Activated CD8-positive, alpha-beta T cell treated with anti-CD3 and anti-CD28 coated beads, Interleukin-2, amount 10 ng/mL, durations not matched to agents 7 days and 5 days (primary cell): Measurements from ENCODE around the gene VAMP3. TPM values are rescaled to one million over a fixed set of nuclear protein-coding genes. Genes with fewer than 3 reads are reported as not detected.

Experiments used
- ATAC-seq: fragments of 150-1000 bp; cut with Tn5 transposase; one replicate; pipeline ENCODE4 v1.10.0; 2021; ENCODE audit warnings: moderate library complexity
- CTCF ChIA-PET: fragments of 350-600 bp; sonication (Branson Sonifier 250); formaldehyde crosslinking; loops from one replicate; lab custom pipeline; 2021; ENCODE audit warnings: antibody characterized with exemption; lab: Charles Lee
- POLR2A ChIA-PET: fragments of 350-600 bp; sonication (Branson Sonifier 250); formaldehyde crosslinking; loops from one replicate; lab custom pipeline; 2021; ENCODE audit warnings: antibody characterized with exemption; lab: Charles Lee
- DNase-seq: peaks from one replicate; pipeline ENCODE4 v3.0.0-alpha.2; 2020
- H3K27ac Mint-ChIP-seq: one replicate; pipeline ENCODE4 v1.8.0; 2021; ENCODE audit warnings: mild to moderate bottlenecking, mixed read lengths
- H3K27me3 Mint-ChIP-seq: one replicate; pipeline ENCODE4 v1.8.0; 2021; ENCODE audit warnings: low read depth, mixed read lengths
- H3K36me3 Mint-ChIP-seq: one replicate; pipeline ENCODE4 v1.8.0; 2021; ENCODE audit warnings: low read depth, mixed read lengths
- H3K4me1 Mint-ChIP-seq: one replicate; pipeline ENCODE4 v1.8.0; 2021; ENCODE audit warnings: low read depth, mixed read lengths
- H3K4me3 Mint-ChIP-seq: one replicate; pipeline ENCODE4 v1.8.0; 2021; ENCODE audit warnings: mild to moderate bottlenecking, mixed read lengths
- H3K9me3 Mint-ChIP-seq: one replicate; pipeline ENCODE4 v1.8.0; 2022; ENCODE audit warnings: mixed read lengths; ENCODE audit not compliant: insufficient read depth
- total RNA-seq, 2 experiments: library from RNA; stranded (reverse); gene quantifications; one replicate each; pipeline ENCODE4 v1.2.3, GENCODE V29; 2021

VAMP3 gene
- total RNA-seq, 2 experiments from 2014 or later = 32.0 to 33.7 TPM

DNA sequence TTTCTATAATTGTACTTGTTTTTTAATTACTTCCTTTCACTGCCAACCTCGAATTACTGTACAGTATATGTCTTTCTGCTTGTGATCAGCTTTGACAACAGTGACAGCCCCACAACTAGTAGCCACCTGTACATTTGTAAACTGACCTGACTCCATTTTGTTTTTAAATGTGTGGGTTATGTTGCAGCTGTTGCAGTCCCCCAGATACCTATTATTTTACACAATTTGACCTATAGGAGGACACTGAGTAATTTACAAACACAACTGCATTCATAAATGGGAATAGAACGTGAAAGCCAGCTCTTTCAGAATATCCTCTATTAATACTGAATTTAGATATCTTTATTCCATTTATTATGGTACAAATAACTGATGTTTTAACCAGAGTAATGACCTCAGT, 2.5 kb upstream of the VAMP3 start:
- Mint-ChIP-seq H3K27ac (no peak overlapping the region), H3K36me3 (peaks cover 9% of the 10 kb centered on the region), H3K4me1 (peaks cover 20% of the 10 kb centered on the region), H3K9me3 (no peaks in the 10 kb centered on the region), H3K4me3 (no peak overlapping the region), H3K27me3 (peaks cover 31% of the 10 kb centered on the region)
- ChIA-PET POLR2A (no interaction called here), CTCF (interaction anchor here (1.8 to 9.9 kb wide), 3 partner anchors 15 to 101 kb away, joined by 6 to 115 read pairs (median 12); no protein-coding TSS in a partner anchor)
- DNase-seq (no peak), ATAC-seq (no peak)

DNA sequence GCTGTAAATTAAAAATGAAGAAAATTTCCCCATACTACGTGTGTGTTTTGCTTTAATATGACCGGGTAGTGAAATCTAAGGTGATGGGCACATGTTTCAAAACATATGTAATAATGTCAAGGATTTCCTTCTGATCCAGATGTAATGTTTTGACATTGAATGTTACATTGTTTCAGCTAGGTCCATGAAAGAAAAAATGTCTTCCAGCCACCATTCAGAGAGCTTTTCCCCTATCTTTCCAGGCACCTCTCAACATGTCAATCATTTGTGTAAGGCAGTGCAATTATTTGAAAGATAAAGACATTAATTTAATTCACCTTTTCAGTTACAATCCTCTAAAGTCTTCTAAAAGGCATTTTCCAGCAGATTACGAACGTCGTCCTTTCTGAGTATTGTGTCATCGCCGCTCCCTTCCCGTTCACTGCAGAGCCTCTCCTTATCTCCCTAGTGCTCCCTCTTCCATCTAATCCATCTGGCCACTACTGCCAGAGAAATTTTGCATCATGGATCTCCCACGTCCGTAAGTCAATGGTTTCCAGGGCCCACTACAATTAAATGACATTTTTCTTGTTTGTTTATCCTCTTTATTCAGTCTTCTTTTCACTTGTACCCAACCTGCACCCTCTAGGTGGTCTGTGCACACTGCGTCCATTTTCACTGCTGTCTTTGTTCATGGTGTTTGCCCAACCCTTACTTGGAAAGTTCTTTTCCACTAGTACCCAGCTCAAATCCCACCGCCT, 1.3 kb upstream of the VAMP3 start:
- ATAC-seq = no peak
- Mint-ChIP-seq H3K9me3 (no peaks in the 10 kb centered on the region), H3K4me3 (no peak overlapping the region)

DNA sequence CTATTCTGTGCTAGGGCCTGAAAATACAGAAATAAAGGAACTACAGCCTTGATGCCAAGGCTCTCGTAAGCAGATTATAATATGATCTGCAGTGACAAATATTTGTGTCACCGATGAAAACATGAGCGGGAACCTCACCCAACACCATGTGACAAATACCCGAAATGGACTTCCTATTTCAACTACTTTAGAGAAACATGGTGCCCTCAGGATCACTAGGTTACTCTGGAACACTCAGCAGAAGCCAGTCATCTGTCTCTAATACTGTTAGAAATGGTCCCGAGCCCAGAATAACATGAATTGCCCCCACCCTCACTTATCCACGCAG, 463 bp upstream of the VAMP3 start:
- peaks cover 29% of the 10 kb centered on the region for H3K4me1 Mint-ChIP-seq
- H3K27me3 Mint-ChIP-seq = peaks cover 26% of the 10 kb centered on the region
- peak overlapping the region; percentile 79 for H3K4me3 Mint-ChIP-seq
- ATAC-seq (no peak), DNase-seq (no peak)
- H3K9me3 Mint-ChIP-seq = no peaks in the 10 kb centered on the region
- POLR2A ChIA-PET = interaction anchor here (0.5 kb wide), 1 partner anchor 137 kb away, joined by 3 read pairs; no protein-coding TSS in a partner anchor
- peaks cover 18% of the 10 kb centered on the region for H3K36me3 Mint-ChIP-seq
- CTCF ChIA-PET = interaction anchor here (1.1 to 1.3 kb wide), 2 partner anchors 18 to 45 kb away, joined by 3 to 5 read pairs; no protein-coding TSS in a partner anchor
- peak overlapping the region; percentile 81 for H3K27ac Mint-ChIP-seq

More for the DNA sequence above, 1.3 kb upstream of the VAMP3 start:
- no peak for DNase-seq
- H3K27me3 Mint-ChIP-seq = peaks cover 28% of the 10 kb centered on the region
- peaks cover 27% of the 10 kb centered on the region for H3K4me1 Mint-ChIP-seq
- CTCF ChIA-PET = interaction anchor here (1.8 to 9.9 kb wide), 3 partner anchors 17 to 102 kb away, joined by 6 to 115 read pairs (median 12); no protein-coding TSS in a partner anchor
- H3K27ac Mint-ChIP-seq = no peak overlapping the region
- POLR2A ChIA-PET = no interaction called here
- peaks cover 15% of the 10 kb centered on the region for H3K36me3 Mint-ChIP-seq

DNA sequence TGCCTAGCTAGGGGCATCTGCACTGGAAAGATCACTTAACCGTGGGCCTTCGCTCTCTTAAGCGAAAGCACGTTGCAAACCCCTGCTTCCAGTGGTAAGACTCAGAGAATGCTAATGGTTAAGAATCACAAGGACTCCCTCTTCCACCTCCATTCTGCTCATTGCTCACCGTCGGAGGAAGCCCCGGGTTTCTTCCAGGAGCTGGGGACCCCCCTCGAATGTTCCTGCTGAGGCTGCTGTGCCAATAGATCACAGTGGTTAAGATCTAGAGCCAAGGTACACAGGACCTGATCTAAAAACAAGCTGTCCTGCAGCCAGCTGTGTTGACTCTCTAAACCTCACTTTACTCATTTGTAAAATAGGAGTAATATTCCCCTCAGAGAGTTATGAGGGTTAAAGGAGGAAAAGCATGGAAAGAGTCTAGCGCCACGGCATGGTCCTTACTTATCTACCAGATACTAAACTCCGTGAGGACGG, 765 bp downstream of the VAMP3 start:
- H3K9me3 Mint-ChIP-seq = no peaks in the 10 kb centered on the region
- no peak for ATAC-seq
- H3K27ac Mint-ChIP-seq = peak overlapping the region; percentile 84
- no peak for DNase-seq
- H3K36me3 Mint-ChIP-seq = peaks cover 27% of the 10 kb centered on the region
- ChIA-PET CTCF (interaction anchor here (0.6 to 1.3 kb wide), 4 partner anchors 9 to 104 kb away, joined by 3 to 5 read pairs (median 3); no protein-coding TSS in a partner anchor), POLR2A (interaction anchor here (0.6 to 1.5 kb wide), 3 partner anchors 9 to 148 kb away, joined by 3 to 7 read pairs (median 4); no protein-coding TSS in a partner anchor)
- H3K27me3 Mint-ChIP-seq = peaks cover 20% of the 10 kb centered on the region
- H3K4me1 Mint-ChIP-seq = peaks cover 29% of the 10 kb centered on the region
- H3K4me3 Mint-ChIP-seq = peak overlapping the region; percentile 83

DNA sequence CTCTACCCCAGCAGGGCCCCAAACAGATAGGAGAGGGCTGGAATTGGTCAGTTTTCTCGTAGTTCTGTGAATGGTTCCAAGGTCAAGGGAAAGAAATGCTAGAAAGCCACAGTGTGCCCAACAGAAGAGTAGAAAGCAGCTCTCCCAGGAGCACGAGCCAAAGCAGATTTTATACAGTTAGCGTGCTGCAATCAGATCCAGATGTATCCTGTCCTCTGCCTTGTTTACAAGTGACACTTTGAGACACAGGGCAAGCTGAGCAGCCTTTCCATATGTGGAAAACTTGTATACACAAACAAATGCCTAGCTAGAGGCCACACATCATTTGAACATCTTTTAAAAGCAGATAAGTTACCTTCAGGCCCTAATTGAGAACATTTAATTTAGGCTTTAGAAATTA, 6.5 kb downstream of the VAMP3 start:
- no peak overlapping the region for H3K4me3 Mint-ChIP-seq
- H3K36me3 Mint-ChIP-seq = peaks cover 45% of the 10 kb centered on the region
- H3K9me3 Mint-ChIP-seq = no peaks in the 10 kb centered on the region
- ATAC-seq = no peak
- ChIA-PET POLR2A (no interaction called here), CTCF (no interaction called here)
- H3K4me1 Mint-ChIP-seq = peaks cover 38% of the 10 kb centered on the region
- no peak overlapping the region for H3K27ac Mint-ChIP-seq
- no peak for DNase-seq
- no peaks in the 10 kb centered on the region for H3K27me3 Mint-ChIP-seq

DNA sequence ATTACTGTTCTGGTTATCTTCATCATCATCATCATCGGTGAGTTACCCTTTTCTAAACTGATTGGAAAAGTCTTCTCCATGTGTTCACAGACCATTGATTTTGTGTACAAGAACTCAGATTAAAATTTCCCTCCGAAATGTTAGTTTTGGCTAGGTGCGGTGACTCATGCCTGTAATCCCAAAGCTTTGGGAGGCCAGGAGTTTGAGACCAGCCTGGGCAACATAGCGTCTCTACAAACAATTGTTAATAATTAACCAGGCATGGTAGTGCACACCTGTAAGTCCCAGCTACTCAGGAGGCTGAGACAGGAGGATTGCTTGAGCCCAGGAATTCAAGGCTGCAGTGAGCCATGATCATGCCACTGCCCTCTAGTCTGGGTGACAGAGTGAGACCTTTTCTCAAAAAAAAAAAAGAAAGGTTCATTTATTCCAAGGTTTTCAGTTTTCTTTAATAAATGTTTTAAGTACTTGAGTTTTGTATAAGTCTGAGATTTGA, 7.1 kb downstream of the VAMP3 start:
- no peak overlapping the region for H3K4me3 Mint-ChIP-seq
- H3K27ac Mint-ChIP-seq = no peak overlapping the region
- no peaks in the 10 kb centered on the region for H3K27me3 Mint-ChIP-seq
- ChIA-PET CTCF (interaction anchor here (1.1 kb wide), 1 partner anchor 25 kb away, joined by 4 read pairs; no protein-coding TSS in a partner anchor), POLR2A (no interaction called here)
- H3K4me1 Mint-ChIP-seq = peaks cover 38% of the 10 kb centered on the region
- H3K36me3 Mint-ChIP-seq = peaks cover 44% of the 10 kb centered on the region
- DNase-seq = no peak
- ATAC-seq = no peak
- no peaks in the 10 kb centered on the region for H3K9me3 Mint-ChIP-seq

DNA sequence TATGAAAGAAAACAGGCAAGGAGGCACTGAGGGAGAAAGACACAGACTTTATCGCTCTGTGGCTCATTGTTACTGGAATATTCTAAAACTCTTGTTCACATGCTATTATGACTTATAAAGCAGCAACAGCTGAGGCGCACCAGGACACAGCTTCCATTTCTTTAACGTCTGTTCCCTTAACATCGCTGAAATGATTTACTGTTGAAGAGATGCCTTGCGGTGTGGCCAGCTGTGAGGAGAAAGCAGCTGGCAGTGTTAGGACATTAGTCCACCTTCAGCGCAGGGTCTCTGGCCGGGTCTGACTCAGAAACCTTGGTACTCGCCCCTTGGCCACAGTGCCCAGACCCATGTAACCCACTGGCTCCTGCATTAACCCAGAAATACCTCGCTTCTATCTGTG, 9.9 kb downstream of the VAMP3 start:
- Mint-ChIP-seq H3K27me3 (peaks cover 4% of the 10 kb centered on the region), H3K9me3 (no peaks in the 10 kb centered on the region), H3K36me3 (peaks cover 28% of the 10 kb centered on the region), H3K4me1 (peaks cover 29% of the 10 kb centered on the region), H3K4me3 (no peak overlapping the region), H3K27ac (no peak overlapping the region)
- ChIA-PET CTCF (interaction anchor here (0.7 to 1.0 kb wide), 2 partner anchors 10 to 119 kb away, joined by 3 read pairs; partner anchors contain the start of gene VAMP3), POLR2A (interaction anchor here (2.1 kb wide), 1 partner anchor 9 kb away, joined by 7 read pairs; the partner anchor contains the start of gene VAMP3)
- no peak for DNase-seq
- ATAC-seq = no peak

DNA sequence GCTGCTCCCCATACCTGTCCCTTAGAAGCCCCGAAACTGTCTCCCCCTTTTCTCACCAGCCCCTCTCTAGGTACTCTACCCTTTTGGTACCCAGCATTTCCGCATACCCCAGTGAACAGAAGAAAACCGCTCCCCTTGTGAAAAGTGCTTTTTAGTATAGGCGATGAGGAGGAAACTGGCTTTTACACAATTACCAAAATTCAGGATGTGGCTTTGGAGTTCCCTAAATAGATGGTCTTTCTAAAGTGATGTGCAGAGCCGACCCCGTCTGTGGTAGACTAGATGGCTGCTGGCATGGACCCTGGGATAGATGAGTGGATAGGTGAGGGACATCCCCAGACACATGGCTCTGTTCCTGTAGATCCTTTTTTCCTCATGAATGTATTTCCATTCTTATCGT, 10.4 kb downstream of the VAMP3 start:
- peak overlapping the region; percentile 74 for H3K27ac Mint-ChIP-seq
- H3K9me3 Mint-ChIP-seq = no peaks in the 10 kb centered on the region
- H3K4me1 Mint-ChIP-seq = peaks cover 29% of the 10 kb centered on the region
- peaks cover 25% of the 10 kb centered on the region for H3K36me3 Mint-ChIP-seq
- peaks cover 4% of the 10 kb centered on the region for H3K27me3 Mint-ChIP-seq
- POLR2A ChIA-PET = interaction anchor here (2.1 kb wide), 1 partner anchor 10 kb away, joined by 7 read pairs; the partner anchor contains the start of gene VAMP3
- CTCF ChIA-PET = interaction anchor here (0.7 to 2.0 kb wide), 4 partner anchors 10 to 180 kb away, joined by 3 to 7 read pairs (median 3); partner anchors contain the start of genes PARK7 and VAMP3
- peak overlapping the region; percentile 58 for H3K4me3 Mint-ChIP-seq
- ATAC-seq (no peak), DNase-seq (no peak)

DNA sequence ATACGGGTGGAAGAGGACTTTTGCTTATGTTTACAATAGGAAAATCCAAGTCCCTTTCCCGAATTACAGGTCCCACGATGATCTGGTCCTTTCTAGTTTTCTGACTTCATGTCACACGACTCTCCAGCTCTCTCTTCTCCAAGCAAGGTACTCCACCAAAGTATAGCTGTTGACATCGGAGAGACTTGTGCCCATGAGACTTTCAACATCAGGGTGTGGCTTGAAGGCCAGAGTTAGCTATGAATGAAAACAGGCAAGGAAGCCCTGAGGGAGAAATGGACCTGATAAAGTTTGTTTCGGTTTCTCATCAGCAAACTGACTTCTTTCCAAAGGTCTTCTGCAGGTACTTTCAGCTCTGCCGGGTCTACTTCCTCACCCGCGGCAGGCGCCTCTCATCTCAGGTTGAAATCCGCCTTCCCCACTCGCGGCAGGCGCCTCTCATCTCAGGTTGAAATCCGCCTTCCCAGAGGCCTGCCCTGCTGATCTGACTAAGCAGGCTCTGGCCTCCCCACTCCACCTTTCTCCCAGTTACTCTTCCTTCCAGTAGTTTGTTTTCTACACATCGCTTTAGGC, 10.9 kb downstream of the VAMP3 start:
- H3K27me3 Mint-ChIP-seq = peaks cover 7% of the 10 kb centered on the region
- H3K27ac Mint-ChIP-seq = peak overlapping the region; percentile 76
- no peaks in the 10 kb centered on the region for H3K9me3 Mint-ChIP-seq
- DNase-seq (peak; percentile 26), ATAC-seq (no peak)
- ChIA-PET POLR2A (interaction anchor here (2.1 kb wide), 1 partner anchor 10 kb away, joined by 7 read pairs; the partner anchor contains the start of gene VAMP3), CTCF (interaction anchor here (0.7 to 2.0 kb wide), 3 partner anchors 29 to 180 kb away, joined by 3 to 7 read pairs (median 3); partner anchors contain the start of gene PARK7)
- H3K4me3 Mint-ChIP-seq = peak overlapping the region; percentile 58
- H3K36me3 Mint-ChIP-seq = peaks cover 22% of the 10 kb centered on the region
- peaks cover 29% of the 10 kb centered on the region for H3K4me1 Mint-ChIP-seq

DNA sequence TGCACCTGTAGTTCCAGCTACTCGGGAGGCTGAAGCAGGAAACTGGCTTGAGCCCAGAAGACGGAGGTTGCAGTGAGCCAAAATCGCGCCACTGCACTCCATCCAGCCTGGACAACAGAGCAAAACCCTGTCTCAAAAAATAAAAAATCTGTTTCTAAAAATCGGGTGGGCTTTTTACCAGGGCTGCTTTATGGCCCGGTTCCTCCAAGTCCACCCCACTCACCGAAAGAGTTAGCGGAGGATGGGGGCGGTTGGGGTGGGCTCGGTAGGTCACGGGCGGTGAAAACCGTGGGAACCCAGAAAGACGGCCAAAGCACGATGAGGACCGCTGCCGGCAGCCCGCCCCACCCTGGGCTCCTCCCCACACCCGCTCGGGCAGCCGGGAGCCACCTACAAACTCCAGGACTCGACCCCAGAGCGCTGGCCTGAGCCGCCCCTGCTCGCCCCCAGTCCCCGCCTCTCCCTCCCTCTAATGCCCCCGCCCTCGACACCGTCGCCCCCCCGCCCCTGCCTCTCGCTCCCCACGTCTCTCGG, 12.1 kb downstream of the VAMP3 start:
- POLR2A ChIA-PET = no interaction called here
- CTCF ChIA-PET = interaction anchor here (2.0 kb wide), 1 partner anchor 31 kb away, joined by 7 read pairs; no protein-coding TSS in a partner anchor

DNA sequence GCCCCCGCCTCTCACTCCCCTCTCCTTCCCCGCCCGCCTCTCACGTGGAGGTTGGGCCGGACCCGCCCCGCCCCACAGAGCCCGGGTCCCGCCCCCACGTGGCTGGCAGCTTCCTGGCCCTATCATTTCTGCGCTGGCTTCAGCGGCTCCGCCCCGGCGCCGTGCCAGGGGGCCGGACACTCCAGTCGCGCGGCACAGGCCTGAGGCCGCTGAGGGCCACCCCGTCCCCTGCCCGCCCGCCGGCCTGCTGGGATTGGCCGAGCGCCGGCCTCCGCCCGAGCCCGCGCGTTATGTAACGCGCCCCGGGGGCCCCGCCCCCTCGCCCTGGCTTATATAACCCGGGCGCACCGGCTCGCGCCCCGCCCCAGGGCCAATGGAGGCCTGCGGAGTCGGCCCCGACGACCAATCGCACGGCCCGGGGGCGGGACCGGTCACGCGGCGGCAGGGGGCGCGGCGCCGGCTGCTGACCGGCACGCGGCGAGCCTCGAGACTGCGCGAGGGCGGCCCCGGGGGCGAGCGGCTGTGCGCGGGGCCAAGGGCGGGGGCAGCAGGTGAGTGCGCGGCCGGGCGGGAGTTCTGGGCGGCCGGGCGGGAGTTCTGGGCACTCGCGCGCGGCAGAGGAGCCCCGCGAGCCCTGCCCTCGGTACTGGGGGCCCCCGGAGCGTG, 12.9 kb downstream of the VAMP3 start, which contains the start of gene PER3:
PER3 (plus strand) TSS at position 466 of the 666 bp plus-strand sequence. CDS start 587 bp downstream, outside the sequence.
- peak; percentile 92 for ATAC-seq
- peak within 1 kb of the TSS; percentile 58 for H3K4me3 Mint-ChIP-seq
- no peaks in the 10 kb centered on the region for H3K9me3 Mint-ChIP-seq
- H3K36me3 Mint-ChIP-seq = peaks cover 14% of the 10 kb centered on the region
- peak; percentile 89 for DNase-seq
- peak within 1 kb of the TSS; percentile 23 for H3K27ac Mint-ChIP-seq
- peaks cover 29% of the 10 kb centered on the region for H3K4me1 Mint-ChIP-seq
- ChIA-PET CTCF (no interaction called here), POLR2A (no interaction called here)
- peaks cover 7% of the 10 kb centered on the region for H3K27me3 Mint-ChIP-seq

More for the DNA sequence above, 12.1 kb downstream of the VAMP3 start:
- H3K36me3 Mint-ChIP-seq = peaks cover 17% of the 10 kb centered on the region
- ATAC-seq (peak; percentile 34), DNase-seq (peak; percentile 49)
- H3K9me3 Mint-ChIP-seq = no peaks in the 10 kb centered on the region
- peaks cover 29% of the 10 kb centered on the region for H3K4me1 Mint-ChIP-seq
- H3K4me3 Mint-ChIP-seq = peak overlapping the region; percentile 58
- H3K27ac Mint-ChIP-seq = peak overlapping the region; percentile 23
- peaks cover 7% of the 10 kb centered on the region for H3K27me3 Mint-ChIP-seq
